ENCODE data around the gene FAM83F. TPM values are rescaled to one million over a fixed set of nuclear protein-coding genes. Genes with fewer than 3 reads are reported as not detected.

The FAM83F gene
- total and polyA plus RNA-seq, 2 donors (not counting 1 experiment from before 2014, with no cell fraction given): 0.10 TPM; not detected in 1

DNA sequence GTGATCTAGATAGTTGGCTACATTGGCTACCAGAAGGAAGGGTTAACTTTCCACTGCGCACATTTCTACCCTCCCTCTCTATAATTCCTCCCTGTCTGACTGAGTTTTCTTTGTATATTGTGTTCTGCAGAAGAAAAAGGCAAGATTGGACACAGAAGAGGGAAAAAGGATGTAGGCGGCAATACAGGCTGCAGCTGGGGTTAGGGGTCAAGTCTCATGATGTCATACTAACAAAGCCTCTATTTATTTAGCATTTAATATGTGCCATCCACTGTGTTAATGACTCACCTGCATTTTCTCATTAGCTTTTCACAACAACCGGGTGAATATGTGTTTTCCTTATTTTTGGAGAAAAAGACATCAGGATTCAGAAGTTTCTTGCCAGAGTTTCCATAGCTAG lies 2.0 kb downstream of the FAM83F start:
- Histone ChIP-seq H3K36me3 (replicated peaks in 1 of 2; ENCODE audit: control extremely low read depth in 1 of 2, control insufficient read depth in 1 of 2, extremely low read depth in 1 of 2, insufficient read depth in 2 of 2, low read length in 1 of 2) (no peaks in the 10 kb centered on the region), H3K4me1 (ENCODE audit: control insufficient read depth in 2 of 2, insufficient read depth in 2 of 2, low read length in 2 of 2) (peaks cover 11 to 13% of the 10 kb centered on the region in 2 donors), H2AFZ (ENCODE audit: insufficient read depth, low read depth, low read length, poor library complexity, severe bottlenecking) (no peak overlapping the region), H3K9me3 (ENCODE audit: control extremely low read depth in 1 of 3, control insufficient read depth in 2 of 3, insufficient read depth in 1 of 3, low read length in 2 of 3) (peaks cover 0 to 4% (median 0%) of the 10 kb centered on the region in 3 donors), H3K4me2 (replicated peaks; ENCODE audit: low read depth, low read length, poor library complexity, severe bottlenecking) (no peak overlapping the region), H3K79me2 (ENCODE audit: control insufficient read depth, insufficient read depth, low read length) (no peaks in the 10 kb centered on the region), H3K9ac (ENCODE audit: low read length) (no peak overlapping the region), H3K27me3 (replicated peaks in 1 of 4; ENCODE audit: control extremely low read depth in 1 of 4, control insufficient read depth in 3 of 4, insufficient read depth in 4 of 4, low read length in 3 of 4) (peaks cover 0 to 48% (median 21%) of the 10 kb centered on the region in 4 experiments), H3K4me3 (ENCODE audit: control extremely low read depth in 1 of 5, extremely low read depth in 1 of 5, insufficient read depth in 1 of 5, low read depth in 2 of 5, low read length in 4 of 5) (no peak overlapping the region), H4K20me1 (ENCODE audit: control insufficient read depth, insufficient read depth, low read length, poor library complexity, severe bottlenecking) (no peaks in the 10 kb centered on the region), H3K27ac (ENCODE audit: low read length in 2 of 2) (no peak overlapping the region)
- TF ChIP-seq, protein P1, sequence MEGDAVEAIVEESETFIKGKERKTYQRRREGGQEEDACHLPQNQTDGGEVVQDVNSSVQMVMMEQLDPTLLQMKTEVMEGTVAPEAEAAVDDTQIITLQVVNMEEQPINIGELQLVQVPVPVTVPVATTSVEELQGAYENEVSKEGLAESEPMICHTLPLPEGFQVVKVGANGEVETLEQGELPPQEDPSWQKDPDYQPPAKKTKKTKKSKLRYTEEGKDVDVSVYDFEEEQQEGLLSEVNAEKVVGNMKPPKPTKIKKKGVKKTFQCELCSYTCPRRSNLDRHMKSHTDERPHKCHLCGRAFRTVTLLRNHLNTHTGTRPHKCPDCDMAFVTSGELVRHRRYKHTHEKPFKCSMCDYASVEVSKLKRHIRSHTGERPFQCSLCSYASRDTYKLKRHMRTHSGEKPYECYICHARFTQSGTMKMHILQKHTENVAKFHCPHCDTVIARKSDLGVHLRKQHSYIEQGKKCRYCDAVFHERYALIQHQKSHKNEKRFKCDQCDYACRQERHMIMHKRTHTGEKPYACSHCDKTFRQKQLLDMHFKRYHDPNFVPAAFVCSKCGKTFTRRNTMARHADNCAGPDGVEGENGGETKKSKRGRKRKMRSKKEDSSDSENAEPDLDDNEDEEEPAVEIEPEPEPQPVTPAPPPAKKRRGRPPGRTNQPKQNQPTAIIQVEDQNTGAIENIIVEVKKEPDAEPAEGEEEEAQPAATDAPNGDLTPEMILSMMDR (IDR thresholded peaks at IDR 0.05): no peak
- TF ChIP-seq EZH2 (IDR thresholded peaks at IDR 0.05; ENCODE audit: borderline replicate concordance, insufficient read depth, low read depth, low read length, poor library complexity, severe bottlenecking): no peak
- H3K9me3 Mint-ChIP-seq (ENCODE audit: insufficient read depth): no peaks in the 10 kb centered on the region
- no peak for DNase-seq
- POLR2A ChIA-PET: no interaction called here
- H3K4me3 Mint-ChIP-seq: peak overlapping the region; percentile 16
- WGBS (ENCODE audit: insufficient coverage): 80% methylated on average over 1 of the region's 3 CpGs
- CTCF ChIA-PET: interaction anchor here (0.7 to 3.0 kb wide), 2 partner anchors 28 to 345 kb away, joined by 3 to 11 read pairs; no protein-coding TSS in a partner anchor
- peaks cover 42% of the 10 kb centered on the region for H3K27me3 Mint-ChIP-seq
- no peak overlapping the region for H3K27ac Mint-ChIP-seq
- peaks cover 7% of the 10 kb centered on the region for H3K4me1 Mint-ChIP-seq
- intact Hi-C loops (cut with micrococcal nuclease): no loop called here
- ATAC-seq (ENCODE audit: low read depth): no peak

DNA sequence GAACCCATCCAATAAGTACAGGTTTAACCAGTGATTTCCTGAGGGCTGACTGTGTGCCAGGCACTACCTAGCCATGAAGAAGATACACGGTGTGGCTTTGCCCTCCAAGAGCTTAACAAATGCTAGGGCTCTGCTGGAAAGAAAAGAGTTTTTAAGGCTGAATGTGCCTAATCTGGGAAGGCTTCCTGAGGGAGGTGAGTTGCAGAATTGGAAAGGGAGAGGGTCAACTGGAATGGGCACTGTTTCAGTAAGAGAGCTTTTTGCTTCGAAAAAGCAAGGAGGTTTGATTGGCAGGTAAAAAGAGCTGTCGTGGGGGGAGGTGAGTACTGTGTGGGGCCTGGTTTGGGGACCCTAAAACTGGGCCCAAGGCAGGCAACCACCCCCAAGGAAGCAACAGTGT lies 2.7 kb downstream of the FAM83F start:
- no peaks in the 10 kb centered on the region for H3K79me2 ChIP-seq (ENCODE audit: control insufficient read depth, insufficient read depth, low read length)
- no peak overlapping the region for H3K4me3 Mint-ChIP-seq

More for the DNA sequence above, 2.7 kb downstream of the FAM83F start:
- Histone ChIP-seq H3K27ac (ENCODE audit: low read length in 2 of 2) (no peak overlapping the region), H3K36me3 (replicated peaks in 1 of 2; ENCODE audit: control extremely low read depth in 1 of 2, control insufficient read depth in 1 of 2, extremely low read depth in 1 of 2, insufficient read depth in 2 of 2, low read length in 1 of 2) (no peaks in the 10 kb centered on the region), H2AFZ (ENCODE audit: insufficient read depth, low read depth, low read length, poor library complexity, severe bottlenecking) (no peak overlapping the region), H3K9ac (ENCODE audit: low read length) (no peak overlapping the region), H3K4me3 (ENCODE audit: control extremely low read depth in 1 of 5, extremely low read depth in 1 of 5, insufficient read depth in 1 of 5, low read depth in 2 of 5, low read length in 4 of 5) (no peak overlapping the region), H3K9me3 (ENCODE audit: control extremely low read depth in 1 of 3, control insufficient read depth in 2 of 3, insufficient read depth in 1 of 3, low read length in 2 of 3) (peaks cover 0 to 4% (median 0%) of the 10 kb centered on the region in 3 donors), H4K20me1 (ENCODE audit: control insufficient read depth, insufficient read depth, low read length, poor library complexity, severe bottlenecking) (no peaks in the 10 kb centered on the region), H3K4me2 (replicated peaks; ENCODE audit: low read depth, low read length, poor library complexity, severe bottlenecking) (no peak overlapping the region), H3K27me3 (replicated peaks in 1 of 4; ENCODE audit: control extremely low read depth in 1 of 4, control insufficient read depth in 3 of 4, insufficient read depth in 4 of 4, low read length in 3 of 4) (peaks cover 0 to 46% (median 21%) of the 10 kb centered on the region in 4 experiments), H3K4me1 (ENCODE audit: control insufficient read depth in 2 of 2, insufficient read depth in 2 of 2, low read length in 2 of 2) (peaks cover 11 to 13% of the 10 kb centered on the region in 2 donors)
- intact Hi-C loops (cut with micrococcal nuclease): no loop called here
- Mint-ChIP-seq H3K27me3 (peaks cover 44% of the 10 kb centered on the region), H3K9me3 (ENCODE audit: insufficient read depth) (no peaks in the 10 kb centered on the region), H3K27ac (no peak overlapping the region), H3K4me1 (peaks cover 7% of the 10 kb centered on the region)
- POLR2A ChIA-PET: no interaction called here
- DNase-seq (no peak), ATAC-seq (ENCODE audit: low read depth) (no peak)
- WGBS (ENCODE audit: insufficient coverage): 70% methylated on average over 2 of the region's 3 CpGs
- TF ChIP-seq, protein P1 (IDR thresholded peaks at IDR 0.05): no peak
- TF ChIP-seq EZH2 (IDR thresholded peaks at IDR 0.05; ENCODE audit: borderline replicate concordance, insufficient read depth, low read depth, low read length, poor library complexity, severe bottlenecking): no peak
- CTCF ChIA-PET: interaction anchor here (3.0 kb wide), 1 partner anchor 27 kb away, joined by 11 read pairs; no protein-coding TSS in a partner anchor
